HepG2 (cell line): ENCODE results near the gene GPER1. TPM values are rescaled to one million over a fixed set of nuclear protein-coding genes. Genes with fewer than 3 reads are reported as not detected.
A peak's percentile ranks its signal among the peaks of the same experiment; 100 is the strongest.

ENCODE experiments used
- CAMTA2 ChIP-seq: sonication (generic); formaldehyde crosslinking; IDR thresholded peaks from 2 replicates; pipeline ENCODE4 v1.4.0; 2020; ENCODE audit warnings: mild to moderate bottlenecking, missing genetic modification reagents, borderline replicate concordance
- HOXA3 ChIP-seq: sonication (generic); formaldehyde crosslinking; IDR thresholded peaks from 2 replicates; pipeline ENCODE4 v1.5.0; 2020; ENCODE audit warnings: missing genetic modification reagents
- MIXL1 ChIP-seq: IDR thresholded peaks from 2 replicates; pipeline ENCODE4 v1.6.1; 2016
- POGZ ChIP-seq: sonication (generic); formaldehyde crosslinking; IDR thresholded peaks from 2 replicates; pipeline ENCODE4 v1.4.0; 2020; ENCODE audit warnings: mild to moderate bottlenecking, missing genetic modification reagents
- RARG ChIP-seq: sonication (generic); formaldehyde crosslinking; IDR thresholded peaks from 2 replicates; pipeline ENCODE4 v1.4.0; 2020; ENCODE audit warnings: low read depth, mild to moderate bottlenecking, missing genetic modification reagents
- RFXANK ChIP-seq: IDR thresholded peaks from 2 replicates; pipeline ENCODE4 v1.6.1; 2016
- RNF2 ChIP-seq: fragments of 450-650 bp; conservative IDR thresholded peaks from 2 replicates; pipeline ENCODE4 v1.6.1; 2016; ENCODE audit warnings: low read depth
- RXRA ChIP-seq: sonication (generic); formaldehyde crosslinking; IDR thresholded peaks from 2 replicates; pipeline ENCODE4 v1.5.1; 2020; ENCODE audit warnings: missing genetic modification reagents
- SAFB2 ChIP-seq: sonication (generic); formaldehyde crosslinking; IDR thresholded peaks from 2 replicates; pipeline ENCODE4 v1.5.1; 2020; ENCODE audit warnings: missing genetic modification reagents, low read depth, mild to moderate bottlenecking, borderline replicate concordance
- SIX1 ChIP-seq: sonication (generic); formaldehyde crosslinking; IDR thresholded peaks from 2 replicates; pipeline ENCODE4 v1.4.0; 2020; ENCODE audit warnings: missing genetic modification reagents, borderline replicate concordance
- ZNF510 ChIP-seq: sonication (generic); formaldehyde crosslinking; IDR thresholded peaks from 2 replicates; pipeline ENCODE4 v1.4.0; 2020; ENCODE audit warnings: low read depth, mild to moderate bottlenecking, missing genetic modification reagents
- ZNF552 ChIP-seq: sonication (generic); formaldehyde crosslinking; IDR thresholded peaks from 2 replicates; pipeline ENCODE4 v1.9.0; 2022; ENCODE audit warnings: missing genetic modification reagents, mild to moderate bottlenecking, borderline replicate concordance
- ZNF572 ChIP-seq: sonication (generic); formaldehyde crosslinking; IDR thresholded peaks from 2 replicates; pipeline ENCODE4 v1.5.1; 2020; ENCODE audit warnings: mild to moderate bottlenecking, missing genetic modification reagents
- polyA plus RNA-seq, 8 experiments: library from polyadenylated mRNA; depleted of rRNA in 3 of 8; stranded (reverse) in 7 of 8; unstranded in 1 of 8; fragments of >200 nt; fragmentation: Illumina TruSeq in 4 of 8; extraction: Trizol in 4 of 8; gene quantifications; 2 replicates each; pipeline versions ENCODE4 v1.2.1 to v1.2.3, GENCODE V29; 2011 to 2016; ENCODE audit warnings: low read depth in 4 of 8, missing spikeins in 1 of 8, mixed read lengths in 1 of 8; ENCODE audit not compliant: insufficient read depth in 1 of 8
- total RNA-seq, 5 experiments: library from RNA; depleted of rRNA; stranded (reverse); fragments of >200 nt; fragmentation: Illumina TruSeq; extraction: Trizol; gene quantifications; 2 replicates each; pipeline ENCODE4 v1.2.3, GENCODE V29; 2016; ENCODE audit warnings: low read depth in 1 of 5
- TF ChIP-seq, protein P1 (sequence below): sonication (generic); formaldehyde crosslinking; IDR thresholded peaks from 2 replicates; pipeline ENCODE4 v1.5.1; 2020; ENCODE audit warnings: missing genetic modification reagents, mild to moderate bottlenecking, borderline replicate concordance
- TF ChIP-seq, protein P2 (sequence below): sonication (generic); formaldehyde crosslinking; conservative IDR thresholded peaks from 2 replicates; pipeline ENCODE4 v1.4.0; 2020; ENCODE audit warnings: missing genetic modification reagents
- TF ChIP-seq, protein P3 (sequence below): IDR thresholded peaks from 2 replicates; pipeline ENCODE4 v1.6.1; 2016; ENCODE audit warnings: missing biosample characterization, missing genetic modification reagents, low read depth
- TF ChIP-seq, protein P4 (sequence below): sonication (generic); IDR thresholded peaks from 2 replicates; pipeline ENCODE4 v1.6.1; 2016; ENCODE audit warnings: low read depth, borderline replicate concordance
- TF ChIP-seq, protein P5 (sequence below): sonication (generic); formaldehyde crosslinking; IDR thresholded peaks from 2 replicates; pipeline ENCODE4 v1.5.1; 2020; ENCODE audit warnings: missing genetic modification reagents, mild to moderate bottlenecking, borderline replicate concordance

GPER1 gene
- total and polyA plus RNA-seq, 2 of the 13 experiments (the other 11 are each of a cell fraction or from before 2014, with no cell fraction given), result 12.7 to 19.7 TPM

- TF ChIP-seq, protein P1, sequence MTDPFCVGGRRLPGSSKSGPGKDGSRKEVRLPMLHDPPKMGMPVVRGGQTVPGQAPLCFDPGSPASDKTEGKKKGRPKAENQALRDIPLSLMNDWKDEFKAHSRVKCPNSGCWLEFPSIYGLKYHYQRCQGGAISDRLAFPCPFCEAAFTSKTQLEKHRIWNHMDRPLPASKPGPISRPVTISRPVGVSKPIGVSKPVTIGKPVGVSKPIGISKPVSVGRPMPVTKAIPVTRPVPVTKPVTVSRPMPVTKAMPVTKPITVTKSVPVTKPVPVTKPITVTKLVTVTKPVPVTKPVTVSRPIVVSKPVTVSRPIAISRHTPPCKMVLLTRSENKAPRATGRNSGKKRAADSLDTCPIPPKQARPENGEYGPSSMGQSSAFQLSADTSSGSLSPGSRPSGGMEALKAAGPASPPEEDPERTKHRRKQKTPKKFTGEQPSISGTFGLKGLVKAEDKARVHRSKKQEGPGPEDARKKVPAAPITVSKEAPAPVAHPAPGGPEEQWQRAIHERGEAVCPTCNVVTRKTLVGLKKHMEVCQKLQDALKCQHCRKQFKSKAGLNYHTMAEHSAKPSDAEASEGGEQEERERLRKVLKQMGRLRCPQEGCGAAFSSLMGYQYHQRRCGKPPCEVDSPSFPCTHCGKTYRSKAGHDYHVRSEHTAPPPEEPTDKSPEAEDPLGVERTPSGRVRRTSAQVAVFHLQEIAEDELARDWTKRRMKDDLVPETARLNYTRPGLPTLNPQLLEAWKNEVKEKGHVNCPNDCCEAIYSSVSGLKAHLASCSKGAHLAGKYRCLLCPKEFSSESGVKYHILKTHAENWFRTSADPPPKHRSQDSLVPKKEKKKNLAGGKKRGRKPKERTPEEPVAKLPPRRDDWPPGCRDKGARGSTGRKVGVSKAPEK, result no peak
- no peak for TF ChIP-seq RFXANK (CRISPR knock-in tag)
- peak; percentile 66 for TF ChIP-seq HOXA3 (CRISPR knock-in tag)
- TF ChIP-seq SIX1, result no peak
- no peak for TF ChIP-seq RNF2
- TF ChIP-seq, protein P2, sequence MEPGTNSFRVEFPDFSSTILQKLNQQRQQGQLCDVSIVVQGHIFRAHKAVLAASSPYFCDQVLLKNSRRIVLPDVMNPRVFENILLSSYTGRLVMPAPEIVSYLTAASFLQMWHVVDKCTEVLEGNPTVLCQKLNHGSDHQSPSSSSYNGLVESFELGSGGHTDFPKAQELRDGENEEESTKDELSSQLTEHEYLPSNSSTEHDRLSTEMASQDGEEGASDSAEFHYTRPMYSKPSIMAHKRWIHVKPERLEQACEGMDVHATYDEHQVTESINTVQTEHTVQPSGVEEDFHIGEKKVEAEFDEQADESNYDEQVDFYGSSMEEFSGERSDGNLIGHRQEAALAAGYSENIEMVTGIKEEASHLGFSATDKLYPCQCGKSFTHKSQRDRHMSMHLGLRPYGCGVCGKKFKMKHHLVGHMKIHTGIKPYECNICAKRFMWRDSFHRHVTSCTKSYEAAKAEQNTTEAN (CRISPR knock-in tag), result 0 out of 2 replicates have a peak, but pooled peaks have one; percentile 23
- 0 out of 2 replicates have a peak, but pooled peaks have one; percentile 43 for TF ChIP-seq SAFB2 (CRISPR knock-in tag)
- TF ChIP-seq ZNF552 (CRISPR knock-in tag), result no peak
- TF ChIP-seq, protein P3, sequence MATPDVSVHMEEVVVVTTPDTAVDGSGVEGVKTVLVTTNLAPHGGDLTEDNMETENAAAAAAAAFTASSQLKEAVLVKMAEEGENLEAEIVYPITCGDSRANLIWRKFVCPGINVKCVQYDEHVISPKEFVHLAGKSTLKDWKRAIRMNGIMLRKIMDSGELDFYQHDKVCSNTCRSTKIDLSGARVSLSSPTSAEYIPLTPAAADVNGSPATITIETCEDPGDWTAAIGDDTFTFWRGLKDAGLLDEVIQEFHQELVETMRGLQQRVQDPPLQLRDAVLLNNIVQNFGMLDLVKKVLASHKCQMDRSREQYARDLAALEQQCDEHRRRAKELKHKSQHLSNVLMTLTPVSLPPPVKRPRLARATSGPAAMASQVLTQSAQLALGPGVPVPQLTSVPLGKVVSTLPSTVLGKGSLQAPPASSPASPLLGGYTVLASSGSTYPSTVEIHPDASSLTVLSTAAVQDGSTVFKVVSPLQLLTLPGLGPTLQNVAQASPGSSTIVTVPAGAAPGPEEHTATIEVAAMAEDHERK, result no peak
- TF ChIP-seq ZNF572 (CRISPR knock-in tag), result no peak
- TF ChIP-seq, protein P4, sequence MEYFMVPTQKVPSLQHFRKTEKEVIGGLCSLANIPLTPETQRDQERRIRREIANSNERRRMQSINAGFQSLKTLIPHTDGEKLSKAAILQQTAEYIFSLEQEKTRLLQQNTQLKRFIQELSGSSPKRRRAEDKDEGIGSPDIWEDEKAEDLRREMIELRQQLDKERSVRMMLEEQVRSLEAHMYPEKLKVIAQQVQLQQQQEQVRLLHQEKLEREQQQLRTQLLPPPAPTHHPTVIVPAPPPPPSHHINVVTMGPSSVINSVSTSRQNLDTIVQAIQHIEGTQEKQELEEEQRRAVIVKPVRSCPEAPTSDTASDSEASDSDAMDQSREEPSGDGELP, result no peak
- no peak for TF ChIP-seq RXRA
- no peak for TF ChIP-seq ZNF510 (CRISPR knock-in tag)
- TF ChIP-seq CAMTA2 (CRISPR knock-in tag), result no peak
- TF ChIP-seq MIXL1 (CRISPR knock-in tag), result no peak
- 0 out of 2 replicates have a peak, but pooled peaks have one; percentile 44 for TF ChIP-seq POGZ (CRISPR knock-in tag)
- TF ChIP-seq RARG (CRISPR knock-in tag), result no peak
- TF ChIP-seq, protein P5, sequence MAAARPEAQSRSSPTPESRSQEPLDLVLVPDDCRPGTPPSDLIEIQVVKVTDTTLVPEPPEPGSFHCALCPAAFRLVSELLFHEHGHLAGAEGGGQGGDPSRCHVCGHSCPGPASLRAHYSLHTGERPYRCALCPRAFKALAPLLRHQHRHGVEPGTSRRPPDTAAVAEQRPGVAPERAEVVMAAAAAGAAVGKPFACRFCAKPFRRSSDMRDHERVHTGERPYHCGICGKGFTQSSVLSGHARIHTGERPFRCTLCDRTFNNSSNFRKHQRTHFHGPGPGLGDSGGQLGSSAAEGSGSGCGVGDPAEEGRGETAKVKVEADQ (CRISPR knock-in tag), result no peak
These were observed at the start of gene GPER1 (continued) for GRCh38 chr7:1087952-1088920.
